OCI-LY7 (cell line): ENCODE data around the gene ULK4.
"Not testable (repeated sequence)": the region's sequence is repeated elsewhere in the genome, so short reads cannot be mapped to it uniquely, and the experiment has no call there.

Experiments
- EZH2phosphoT487 ChIP-seq: fragments of 200-600 bp; sonication (generic); IDR thresholded peaks from 2 replicates; pipeline ENCODE4 v1.6.1; 2018; ENCODE audit warnings: low read depth, borderline replicate concordance, mild to moderate bottlenecking, mixed run types, antibody characterized with exemption, low read length, moderate library complexity, mixed read lengths
- TF ChIP-seq, protein P1 (sequence below): fragments of 200-600 bp; sonication (generic); conservative IDR thresholded peaks from 2 replicates; pipeline ENCODE4 v1.5.1; 2014; ENCODE audit warnings: mild to moderate bottlenecking, antibody characterized with exemption, low read length, moderate library complexity, mixed read lengths

DNA sequence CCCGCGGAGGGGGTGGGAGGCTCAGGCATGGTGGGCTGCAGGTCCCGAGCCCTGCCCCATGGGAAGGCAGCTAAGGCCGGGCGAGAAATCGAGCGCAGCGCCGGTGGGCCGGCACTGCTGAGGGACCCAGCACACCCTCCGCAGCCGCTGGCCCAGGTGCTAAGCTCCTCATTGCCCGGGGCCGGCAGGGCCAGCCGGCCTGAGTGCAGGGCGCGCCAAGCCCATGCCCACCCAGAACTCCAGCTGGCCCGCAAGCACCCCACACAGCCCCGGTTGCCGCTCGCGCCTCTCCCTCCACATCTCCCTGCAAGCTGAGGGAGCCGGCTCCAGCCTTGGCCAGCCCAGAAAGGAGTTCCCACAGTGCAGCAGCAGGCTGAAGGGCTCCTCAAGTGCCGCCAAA lies 117.6 kb downstream of the ULK4 start:
- TF ChIP-seq, protein P1, sequence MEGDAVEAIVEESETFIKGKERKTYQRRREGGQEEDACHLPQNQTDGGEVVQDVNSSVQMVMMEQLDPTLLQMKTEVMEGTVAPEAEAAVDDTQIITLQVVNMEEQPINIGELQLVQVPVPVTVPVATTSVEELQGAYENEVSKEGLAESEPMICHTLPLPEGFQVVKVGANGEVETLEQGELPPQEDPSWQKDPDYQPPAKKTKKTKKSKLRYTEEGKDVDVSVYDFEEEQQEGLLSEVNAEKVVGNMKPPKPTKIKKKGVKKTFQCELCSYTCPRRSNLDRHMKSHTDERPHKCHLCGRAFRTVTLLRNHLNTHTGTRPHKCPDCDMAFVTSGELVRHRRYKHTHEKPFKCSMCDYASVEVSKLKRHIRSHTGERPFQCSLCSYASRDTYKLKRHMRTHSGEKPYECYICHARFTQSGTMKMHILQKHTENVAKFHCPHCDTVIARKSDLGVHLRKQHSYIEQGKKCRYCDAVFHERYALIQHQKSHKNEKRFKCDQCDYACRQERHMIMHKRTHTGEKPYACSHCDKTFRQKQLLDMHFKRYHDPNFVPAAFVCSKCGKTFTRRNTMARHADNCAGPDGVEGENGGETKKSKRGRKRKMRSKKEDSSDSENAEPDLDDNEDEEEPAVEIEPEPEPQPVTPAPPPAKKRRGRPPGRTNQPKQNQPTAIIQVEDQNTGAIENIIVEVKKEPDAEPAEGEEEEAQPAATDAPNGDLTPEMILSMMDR: not testable (repeated sequence)
- TF ChIP-seq EZH2phosphoT487: not testable (repeated sequence)
